HL-60 (cell line): ENCODE measurements around the gene MRPL32.

Experiments used
- DNase-seq, 2 experiments: peaks; one replicate each; pipeline ENCODE4 v3.0.0-alpha.2; 2010 to 2020; ENCODE audit warnings: low read depth in 1 of 2, low spot score in 1 of 2
- H3K27ac ChIP-seq: fragments of 250-450 bp; sonication (Bioruptor Pico); replicated peaks from 2 replicates; pipeline ENCODE4 v1.5.1; 2020; ENCODE audit warnings: mild to moderate bottlenecking, moderate library complexity
- H3K27me3 ChIP-seq: fragments of 250-450 bp; sonication (Bioruptor Pico); 2 replicates; pipeline ENCODE4 v1.5.1; 2021; ENCODE audit warnings: mild to moderate bottlenecking, moderate library complexity; ENCODE audit not compliant: insufficient read depth, poor library complexity, severe bottlenecking
- H3K4me3 ChIP-seq: replicated peaks from 2 replicates; pipeline ENCODE4 v1.5.1; 2011; ENCODE audit warnings: mild to moderate bottlenecking, control low read depth, low read length; ENCODE audit not compliant: insufficient read depth
- GABPA ChIP-seq: IDR thresholded peaks from 2 replicates; pipeline ENCODE4 v1.6.1; 2012; ENCODE audit warnings: low read depth
- POLR2AphosphoS5 ChIP-seq: IDR thresholded peaks from 2 replicates; pipeline ENCODE4 v1.6.1; 2012; ENCODE audit warnings: low read depth
- SPI1 ChIP-seq: IDR thresholded peaks from 2 replicates; pipeline ENCODE4 v1.6.1; 2012; ENCODE audit warnings: low read depth, mild to moderate bottlenecking, borderline replicate concordance
- TF ChIP-seq, protein P1 (sequence below): IDR thresholded peaks from 2 replicates; pipeline ENCODE4 v1.6.1; 2012; ENCODE audit warnings: low read depth; ENCODE audit not compliant: insufficient replicate concordance
- TF ChIP-seq, protein P2 (sequence below): IDR thresholded peaks from one replicate; pipeline ENCODE4 v1.5.1; 2011; ENCODE audit warnings: low read length, control low read depth, inconsistent platforms; ENCODE audit not compliant: insufficient read depth

The MRPL32 gene

DNA sequence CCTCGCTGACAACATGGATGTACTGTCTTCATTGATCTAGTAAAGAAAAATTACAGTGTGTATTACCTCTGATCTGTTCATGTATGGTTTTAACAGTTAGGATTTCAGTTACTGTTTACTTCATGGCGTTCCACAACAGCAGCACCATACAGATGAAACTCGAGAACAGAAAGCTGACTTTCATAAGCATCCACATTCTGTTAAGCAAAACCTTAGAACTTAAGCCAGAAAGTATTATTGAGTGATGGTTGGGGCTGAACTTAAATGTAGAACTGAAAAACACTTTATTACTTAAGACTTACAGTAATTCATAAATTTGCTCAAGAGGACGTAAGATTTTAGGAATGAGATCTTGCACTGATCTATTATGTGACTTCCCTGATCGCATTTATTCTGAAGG, 3.7 kb downstream of the MRPL32 start:
- H3K4me3 ChIP-seq: no peak overlapping the region
- no peak for DNase-seq
- H3K27ac ChIP-seq: no peak overlapping the region
- no peaks in the 10 kb centered on the region for H3K27me3 ChIP-seq
- no peak for TF ChIP-seq GABPA
- TF ChIP-seq SPI1: no peak
- TF ChIP-seq, protein P1, sequence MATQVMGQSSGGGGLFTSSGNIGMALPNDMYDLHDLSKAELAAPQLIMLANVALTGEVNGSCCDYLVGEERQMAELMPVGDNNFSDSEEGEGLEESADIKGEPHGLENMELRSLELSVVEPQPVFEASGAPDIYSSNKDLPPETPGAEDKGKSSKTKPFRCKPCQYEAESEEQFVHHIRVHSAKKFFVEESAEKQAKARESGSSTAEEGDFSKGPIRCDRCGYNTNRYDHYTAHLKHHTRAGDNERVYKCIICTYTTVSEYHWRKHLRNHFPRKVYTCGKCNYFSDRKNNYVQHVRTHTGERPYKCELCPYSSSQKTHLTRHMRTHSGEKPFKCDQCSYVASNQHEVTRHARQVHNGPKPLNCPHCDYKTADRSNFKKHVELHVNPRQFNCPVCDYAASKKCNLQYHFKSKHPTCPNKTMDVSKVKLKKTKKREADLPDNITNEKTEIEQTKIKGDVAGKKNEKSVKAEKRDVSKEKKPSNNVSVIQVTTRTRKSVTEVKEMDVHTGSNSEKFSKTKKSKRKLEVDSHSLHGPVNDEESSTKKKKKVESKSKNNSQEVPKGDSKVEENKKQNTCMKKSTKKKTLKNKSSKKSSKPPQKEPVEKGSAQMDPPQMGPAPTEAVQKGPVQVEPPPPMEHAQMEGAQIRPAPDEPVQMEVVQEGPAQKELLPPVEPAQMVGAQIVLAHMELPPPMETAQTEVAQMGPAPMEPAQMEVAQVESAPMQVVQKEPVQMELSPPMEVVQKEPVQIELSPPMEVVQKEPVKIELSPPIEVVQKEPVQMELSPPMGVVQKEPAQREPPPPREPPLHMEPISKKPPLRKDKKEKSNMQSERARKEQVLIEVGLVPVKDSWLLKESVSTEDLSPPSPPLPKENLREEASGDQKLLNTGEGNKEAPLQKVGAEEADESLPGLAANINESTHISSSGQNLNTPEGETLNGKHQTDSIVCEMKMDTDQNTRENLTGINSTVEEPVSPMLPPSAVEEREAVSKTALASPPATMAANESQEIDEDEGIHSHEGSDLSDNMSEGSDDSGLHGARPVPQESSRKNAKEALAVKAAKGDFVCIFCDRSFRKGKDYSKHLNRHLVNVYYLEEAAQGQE: no peak
- TF ChIP-seq POLR2AphosphoS5: no peak
- TF ChIP-seq, protein P2, sequence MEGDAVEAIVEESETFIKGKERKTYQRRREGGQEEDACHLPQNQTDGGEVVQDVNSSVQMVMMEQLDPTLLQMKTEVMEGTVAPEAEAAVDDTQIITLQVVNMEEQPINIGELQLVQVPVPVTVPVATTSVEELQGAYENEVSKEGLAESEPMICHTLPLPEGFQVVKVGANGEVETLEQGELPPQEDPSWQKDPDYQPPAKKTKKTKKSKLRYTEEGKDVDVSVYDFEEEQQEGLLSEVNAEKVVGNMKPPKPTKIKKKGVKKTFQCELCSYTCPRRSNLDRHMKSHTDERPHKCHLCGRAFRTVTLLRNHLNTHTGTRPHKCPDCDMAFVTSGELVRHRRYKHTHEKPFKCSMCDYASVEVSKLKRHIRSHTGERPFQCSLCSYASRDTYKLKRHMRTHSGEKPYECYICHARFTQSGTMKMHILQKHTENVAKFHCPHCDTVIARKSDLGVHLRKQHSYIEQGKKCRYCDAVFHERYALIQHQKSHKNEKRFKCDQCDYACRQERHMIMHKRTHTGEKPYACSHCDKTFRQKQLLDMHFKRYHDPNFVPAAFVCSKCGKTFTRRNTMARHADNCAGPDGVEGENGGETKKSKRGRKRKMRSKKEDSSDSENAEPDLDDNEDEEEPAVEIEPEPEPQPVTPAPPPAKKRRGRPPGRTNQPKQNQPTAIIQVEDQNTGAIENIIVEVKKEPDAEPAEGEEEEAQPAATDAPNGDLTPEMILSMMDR: no peak

DNA sequence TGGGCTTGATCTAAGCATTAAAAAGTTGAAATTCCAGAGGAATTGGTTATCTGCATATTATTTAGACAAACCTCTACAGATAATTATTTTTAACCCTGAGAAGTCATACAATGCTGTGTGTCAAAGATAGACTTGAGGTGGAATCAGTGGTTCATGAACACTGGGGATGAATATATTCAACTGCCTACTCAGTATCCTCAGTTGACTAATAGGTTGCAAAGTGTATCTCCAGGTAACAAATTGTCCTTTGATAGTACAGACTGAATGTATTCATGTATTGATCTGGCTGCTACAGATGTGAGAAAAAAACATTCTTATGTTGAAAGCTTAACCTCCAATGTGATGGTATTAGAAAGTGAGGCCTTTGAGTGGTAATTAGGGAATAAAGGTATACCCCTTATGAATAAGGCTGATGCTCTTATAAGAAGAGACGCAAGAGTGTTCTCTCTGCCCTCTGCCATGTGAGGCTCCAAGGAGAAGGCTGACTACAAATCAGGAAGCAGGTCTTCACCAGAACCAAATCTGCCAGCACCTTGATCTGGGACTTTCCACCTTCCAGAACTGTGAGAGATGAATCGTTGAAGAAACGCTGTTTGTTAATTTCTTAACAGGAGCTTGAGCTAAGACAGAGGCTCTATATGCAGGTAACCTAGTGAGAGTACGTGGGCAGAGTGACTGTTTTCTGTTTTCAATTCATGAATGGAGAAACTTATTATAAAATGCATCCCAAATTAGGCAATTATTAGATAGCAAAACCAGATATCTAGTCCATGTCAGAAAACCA, 7.5 kb downstream of the MRPL32 start:
- no peak for DNase-seq
- Histone ChIP-seq H3K4me3 (no peak overlapping the region), H3K27ac (no peak overlapping the region), H3K27me3 (no peaks in the 10 kb centered on the region)
- no peak for TF ChIP-seq SPI1

DNA sequence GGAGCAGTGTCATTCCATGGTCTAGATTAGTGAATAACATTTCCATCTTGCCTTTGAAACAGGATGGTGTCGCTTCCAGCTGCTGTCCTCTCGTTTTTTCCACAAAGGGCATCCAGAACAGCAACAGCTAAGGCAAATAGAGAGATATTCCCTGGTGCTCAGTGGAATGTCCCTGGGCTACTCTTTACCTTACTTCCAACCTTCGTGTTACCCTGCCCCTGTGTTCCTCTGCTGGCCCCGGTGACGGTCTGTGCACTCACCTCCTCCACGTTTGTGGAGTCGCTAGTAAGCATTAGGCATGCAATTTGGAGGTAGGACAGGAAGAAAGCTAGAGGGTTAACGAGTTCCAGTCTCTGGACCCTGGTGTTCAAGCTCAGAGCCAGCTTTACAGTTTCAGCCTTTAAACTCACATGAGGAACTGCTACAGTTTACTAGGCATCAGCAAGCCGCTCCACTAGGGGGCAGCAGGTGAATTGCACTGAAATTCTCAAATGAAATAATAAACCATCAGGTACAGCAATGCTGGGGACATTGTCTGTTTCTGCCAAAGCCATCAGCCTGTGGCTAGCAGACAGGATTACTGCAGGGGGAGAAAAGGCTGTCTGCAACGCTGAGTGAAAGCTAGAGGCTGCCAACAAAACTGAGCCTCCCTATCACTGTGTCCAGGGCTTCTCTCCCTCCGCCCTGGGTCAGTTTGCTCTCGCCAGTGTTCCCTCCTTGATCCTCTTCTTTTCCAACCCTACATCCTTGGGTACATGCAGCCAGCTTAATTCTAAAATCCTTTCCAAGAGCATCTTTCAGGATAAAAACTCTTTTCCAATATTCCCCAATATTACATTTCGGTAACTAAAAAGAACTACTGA, 9.0 kb downstream of the MRPL32 start:
- TF ChIP-seq, protein P2: peak; percentile 95
- peak; percentile 81 for TF ChIP-seq SPI1
- TF ChIP-seq, protein P1: no peak
- no peak overlapping the region for H3K4me3 ChIP-seq
- no peaks in the 10 kb centered on the region for H3K27me3 ChIP-seq
- H3K27ac ChIP-seq: no peak overlapping the region
- DNase-seq: peak in 1 of 2 experiments; percentile 66

DNA sequence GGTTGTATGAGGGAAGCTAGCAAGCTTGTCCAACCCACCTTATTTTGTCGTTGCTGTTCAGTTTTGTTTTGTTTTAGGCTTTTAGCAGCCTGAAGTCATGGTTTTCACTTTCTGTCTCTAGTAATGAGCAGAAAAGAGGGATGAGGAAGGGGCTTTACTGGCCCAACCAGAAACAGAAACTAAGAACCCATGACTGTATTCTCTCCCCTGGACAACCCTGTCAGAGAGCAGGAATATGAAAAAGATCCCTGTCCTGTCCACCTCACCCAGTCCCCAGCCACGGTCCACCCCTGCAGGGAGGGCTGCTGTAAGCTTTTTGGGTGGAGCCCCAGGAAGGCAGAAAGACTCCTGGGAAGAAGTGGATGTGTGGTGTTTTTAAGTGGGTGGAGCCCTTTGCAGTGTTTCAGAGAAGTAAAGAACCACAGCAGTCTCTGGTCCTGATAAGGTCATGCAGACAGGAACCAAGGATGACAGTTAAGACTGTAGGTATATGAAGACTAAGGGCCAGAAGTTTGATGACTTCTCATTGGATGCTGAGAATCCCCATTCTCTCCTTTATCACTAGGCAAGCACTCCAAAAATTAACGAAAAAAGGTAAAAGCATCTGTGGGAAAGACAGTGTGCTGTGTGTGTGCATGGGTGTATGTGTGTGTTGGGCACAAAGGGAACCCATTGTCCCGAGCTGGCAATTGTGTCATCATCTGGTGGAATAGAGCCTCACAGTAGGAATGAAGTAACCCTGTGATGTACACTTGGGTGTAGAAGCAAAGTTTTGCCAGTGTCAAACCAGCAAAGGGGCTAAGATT, 13.8 kb downstream of the MRPL32 start:
- Histone ChIP-seq H3K27ac (no peak overlapping the region), H3K27me3 (no peaks in the 10 kb centered on the region), H3K4me3 (no peak overlapping the region)
- DNase-seq: no peak
- TF ChIP-seq POLR2AphosphoS5 (no peak), GABPA (no peak), SPI1 (no peak)
- TF ChIP-seq, protein P1: no peak
- TF ChIP-seq, protein P2: no peak
